MM.1S (cell line): Measurements from ENCODE around the gene SH3RF1.

Experiments
- DNase-seq: peaks from one replicate; pipeline ENCODE4 v3.0.0-alpha.2; 2015
- H2AFZ ChIP-seq: fragments of 300-600 bp; sonication (generic); 2 replicates; pipeline ENCODE4 v1.6.0; 2016; ENCODE audit warnings: antibody characterized with exemption, low read length
- H3F3A ChIP-seq: fragments of 300-600 bp; sonication (generic); 2 replicates; pipeline ENCODE4 v1.6.1; 2016; ENCODE audit warnings: mild to moderate bottlenecking, antibody characterized with exemption, low read length, moderate library complexity, mixed read lengths; ENCODE audit not compliant: insufficient read depth
- H3K27ac ChIP-seq: fragments of 300-600 bp; sonication (generic); 2 replicates; pipeline ENCODE4 v1.5.1; 2016; ENCODE audit warnings: mild to moderate bottlenecking, low read length
- H3K27me3 ChIP-seq: fragments of 300-600 bp; sonication (generic); replicated peaks from 2 replicates; pipeline ENCODE4 v1.6.0; 2016; ENCODE audit warnings: low read length; ENCODE audit not compliant: insufficient read depth
- H3K36me3 ChIP-seq: fragments of 300-600 bp; sonication (generic); replicated peaks from 2 replicates; pipeline ENCODE4 v1.6.1; 2016; ENCODE audit warnings: mild to moderate bottlenecking, low read length, mixed read lengths; ENCODE audit not compliant: insufficient read depth
- H3K4me1 ChIP-seq: fragments of 300-600 bp; sonication (generic); 2 replicates; pipeline ENCODE4 v1.6.1; 2016; ENCODE audit warnings: low read length, mixed read lengths
- H3K4me2 ChIP-seq: fragments of 300-600 bp; sonication (generic); 2 replicates; pipeline ENCODE4 v1.6.0; 2016; ENCODE audit warnings: low read depth, low read length
- H3K4me3 ChIP-seq: fragments of 300-600 bp; sonication (generic); 2 replicates; pipeline ENCODE4 v1.5.1; 2016; ENCODE audit warnings: low read length, mixed read lengths
- H3K79me2 ChIP-seq: fragments of 300-600 bp; sonication (generic); 2 replicates; pipeline ENCODE4 v1.6.1; 2016; ENCODE audit warnings: mixed run types, low read length, mixed read lengths
- H3K9ac ChIP-seq: fragments of 300-600 bp; sonication (generic); 2 replicates; pipeline ENCODE4 v1.6.1; 2016; ENCODE audit warnings: low read length, mixed read lengths
- H3K9me2 ChIP-seq: fragments of 300-600 bp; sonication (generic); replicated peaks from 2 replicates; pipeline ENCODE4 v1.6.1; 2016; ENCODE audit warnings: mild to moderate bottlenecking, low read length, mixed read lengths; ENCODE audit not compliant: insufficient read depth
- H3K9me3 ChIP-seq: fragments of 300-600 bp; sonication (generic); replicated peaks from 2 replicates; pipeline ENCODE4 v1.6.1; 2016; ENCODE audit warnings: mild to moderate bottlenecking, low read length, mixed read lengths; ENCODE audit not compliant: insufficient read depth
- H4K20me1 ChIP-seq: fragments of 300-600 bp; sonication (generic); 2 replicates; pipeline ENCODE4 v1.6.1; 2016; ENCODE audit warnings: mild to moderate bottlenecking, low read length, moderate library complexity, mixed read lengths; ENCODE audit not compliant: insufficient read depth
- CTCF ChIP-seq: fragments of 300-600 bp; sonication (generic); IDR thresholded peaks from 2 replicates; pipeline ENCODE4 v1.5.1; 2016; ENCODE audit warnings: antibody characterized with exemption, low read length, mixed read lengths
- EZH2 ChIP-seq: fragments of 300-600 bp; sonication (generic); optimal IDR thresholded peaks from 2 replicates; pipeline ENCODE3; 2017; ENCODE audit warnings: low read depth, mild to moderate bottlenecking, antibody characterized with exemption, low read length, mixed read lengths
- EZH2phosphoT487 ChIP-seq: fragments of 300-600 bp; sonication (generic); IDR thresholded peaks from 2 replicates; pipeline ENCODE4 v1.6.1; 2018; ENCODE audit warnings: antibody characterized with exemption, low read length

The SH3RF1 gene

DNA sequence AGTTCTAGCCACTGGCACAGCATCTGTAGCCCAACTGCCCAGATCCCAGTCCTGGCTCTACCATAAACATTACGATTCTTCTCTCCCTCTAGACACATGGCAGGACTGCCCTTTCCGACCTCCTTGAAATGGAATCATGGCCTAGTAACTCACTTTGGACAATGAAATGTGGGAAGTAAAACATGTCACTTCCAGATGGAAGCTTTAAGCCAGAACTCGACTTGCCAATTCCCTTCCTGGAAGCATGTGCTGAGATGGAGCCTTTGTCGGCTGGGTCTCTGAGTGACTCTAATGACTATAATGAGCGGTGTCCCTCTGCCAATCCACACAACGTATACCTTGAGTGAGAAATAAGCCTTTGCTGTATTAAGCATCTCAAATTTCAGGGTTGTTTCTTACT, 34.7 kb downstream of the SH3RF1 start:
- H3K27me3 ChIP-seq, result no peaks in the 10 kb centered on the region
- H2AFZ ChIP-seq, result no peak overlapping the region
- H3K9me2 ChIP-seq, result no peaks in the 10 kb centered on the region
- H3K9ac ChIP-seq, result no peak overlapping the region
- no peak overlapping the region for H3K4me3 ChIP-seq
- no peak overlapping the region for H3K27ac ChIP-seq
- H3K36me3 ChIP-seq, result no peaks in the 10 kb centered on the region
- no peaks in the 10 kb centered on the region for H3K9me3 ChIP-seq
- DNase-seq, result no peak
- TF ChIP-seq EZH2phosphoT487 (no peak), EZH2 (no peak), CTCF (no peak)
- no peaks in the 10 kb centered on the region for H3K79me2 ChIP-seq
- H3F3A ChIP-seq, result no peaks in the 10 kb centered on the region
- H3K4me2 ChIP-seq, result no peak overlapping the region
- no peaks in the 10 kb centered on the region for H3K4me1 ChIP-seq
- H4K20me1 ChIP-seq, result no peaks in the 10 kb centered on the region

GRCh38 chr4:169234137-169234855, 36.5 kb downstream of the SH3RF1 start:
- no peak overlapping the region for H3K4me3 ChIP-seq
- H3K9me3 ChIP-seq, result no peaks in the 10 kb centered on the region
- no peak overlapping the region for H3K9ac ChIP-seq
- no peak overlapping the region for H2AFZ ChIP-seq
- DNase-seq, result no peak
- H3K36me3 ChIP-seq, result no peaks in the 10 kb centered on the region
- no peaks in the 10 kb centered on the region for H3K79me2 ChIP-seq
- no peaks in the 10 kb centered on the region for H3F3A ChIP-seq
- no peaks in the 10 kb centered on the region for H3K4me1 ChIP-seq
- no peak for TF ChIP-seq EZH2
- TF ChIP-seq CTCF, result no peak
- TF ChIP-seq EZH2phosphoT487, result no peak
- no peak overlapping the region for H3K4me2 ChIP-seq
- no peaks in the 10 kb centered on the region for H4K20me1 ChIP-seq
- H3K27me3 ChIP-seq, result no peaks in the 10 kb centered on the region
- H3K27ac ChIP-seq, result no peak overlapping the region
- no peaks in the 10 kb centered on the region for H3K9me2 ChIP-seq

DNA sequence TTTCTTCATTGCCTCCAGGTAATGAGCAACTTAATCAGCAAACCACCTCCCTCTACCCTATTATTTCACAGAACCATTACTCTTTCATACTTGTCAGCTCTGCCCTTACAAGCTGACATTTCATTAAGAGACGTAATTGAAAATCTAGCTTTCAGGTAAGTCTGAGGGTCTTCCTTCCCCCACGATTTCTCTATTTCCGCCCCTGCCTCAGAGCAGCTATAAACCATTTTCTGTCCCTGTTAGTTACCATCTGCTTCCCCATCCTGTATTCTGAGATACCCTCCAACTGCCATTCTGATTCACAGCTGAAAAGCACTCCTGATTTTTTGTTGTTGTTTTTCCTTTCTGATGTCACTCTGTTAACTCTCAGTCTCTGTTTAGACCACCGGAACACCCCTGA, 37.1 kb downstream of the SH3RF1 start:
- no peaks in the 10 kb centered on the region for H3K79me2 ChIP-seq
- no peak overlapping the region for H3K27ac ChIP-seq
- H3K9me2 ChIP-seq, result no peaks in the 10 kb centered on the region

More for the DNA sequence above, 37.1 kb downstream of the SH3RF1 start:
- H3K9me3 ChIP-seq, result no peaks in the 10 kb centered on the region
- no peak overlapping the region for H2AFZ ChIP-seq
- H3K4me2 ChIP-seq, result no peak overlapping the region
- DNase-seq, result no peak
- no peaks in the 10 kb centered on the region for H3K36me3 ChIP-seq
- no peaks in the 10 kb centered on the region for H4K20me1 ChIP-seq
- H3K9ac ChIP-seq, result no peak overlapping the region
- H3K4me1 ChIP-seq, result no peaks in the 10 kb centered on the region
- H3K27me3 ChIP-seq, result no peaks in the 10 kb centered on the region
- H3F3A ChIP-seq, result no peaks in the 10 kb centered on the region
- no peak overlapping the region for H3K4me3 ChIP-seq
- no peak for TF ChIP-seq EZH2
- no peak for TF ChIP-seq CTCF
- no peak for TF ChIP-seq EZH2phosphoT487
